CD4-positive, alpha-beta T cell treated with Interleukin-21 for 1 hour (primary cell): ENCODE measurements around the gene CISH.
A peak's percentile ranks its signal among the peaks of the same experiment; 100 is the strongest.

ENCODE experiments used
- DNase-seq: peaks from one replicate; pipeline ENCODE4 v3.0.0-alpha.2; 2020

Gene CISH

DNA sequence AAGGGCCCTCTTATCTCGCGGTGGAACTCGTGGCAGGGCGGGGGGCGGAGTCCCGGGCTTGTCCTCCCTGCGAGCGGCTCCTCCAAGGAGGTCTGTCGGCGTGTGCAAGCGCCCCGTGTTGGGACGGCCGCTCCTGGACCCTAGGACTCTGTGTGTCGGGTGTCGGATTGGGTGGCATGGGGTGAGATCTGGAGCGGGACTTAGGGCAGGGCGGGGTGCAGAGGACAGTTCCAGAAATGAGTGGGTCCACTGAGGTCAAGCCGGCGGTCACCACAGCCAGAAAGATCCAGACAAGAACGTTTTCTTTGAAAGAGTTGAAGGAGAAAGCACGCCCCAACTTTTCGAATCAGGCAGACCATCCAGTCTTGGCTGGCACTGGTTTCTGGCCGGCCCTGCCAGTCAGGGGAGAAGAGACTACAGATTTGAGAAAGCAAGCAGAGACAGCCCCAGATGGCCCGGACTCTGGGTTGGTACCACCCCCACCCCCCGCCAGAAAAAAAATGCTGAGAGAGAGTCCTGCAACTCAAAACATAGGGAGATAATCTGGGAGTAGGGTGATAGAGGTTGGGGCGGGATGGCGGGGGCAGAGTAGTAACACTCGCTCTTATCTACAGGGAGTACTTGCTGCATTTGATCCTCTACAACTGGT lies 784 bp upstream of the CISH start:
- DNase-seq = peak; percentile 38

DNA sequence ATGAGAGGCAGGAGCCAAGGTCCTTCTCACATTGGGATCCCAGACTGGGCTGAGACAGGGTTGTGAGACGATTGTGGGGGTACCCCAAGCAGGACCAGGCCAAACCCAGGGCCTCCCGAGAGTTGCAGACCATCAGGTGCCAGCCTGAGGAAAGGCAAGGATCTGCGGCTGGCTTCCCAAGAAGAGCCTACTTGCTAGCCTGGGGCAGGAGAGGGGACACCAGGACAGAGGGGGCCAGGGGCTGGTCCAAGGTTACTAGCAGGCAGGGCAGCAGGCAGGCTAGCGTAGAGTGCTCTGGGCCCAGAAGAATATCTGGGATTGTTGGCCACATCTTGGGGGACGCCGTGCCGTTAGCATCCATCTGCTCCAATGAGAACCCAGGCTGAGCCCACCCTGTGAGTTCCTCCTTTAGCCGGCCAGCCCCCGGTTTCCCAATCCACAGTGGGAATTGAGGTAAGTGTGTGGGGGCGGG lies 546 bp downstream of the CISH start:
- no peak for DNase-seq

GRCh38 chr3:50610181-50610971 lies 1.2 kb downstream of the CISH start:
- no peak for DNase-seq

DNA sequence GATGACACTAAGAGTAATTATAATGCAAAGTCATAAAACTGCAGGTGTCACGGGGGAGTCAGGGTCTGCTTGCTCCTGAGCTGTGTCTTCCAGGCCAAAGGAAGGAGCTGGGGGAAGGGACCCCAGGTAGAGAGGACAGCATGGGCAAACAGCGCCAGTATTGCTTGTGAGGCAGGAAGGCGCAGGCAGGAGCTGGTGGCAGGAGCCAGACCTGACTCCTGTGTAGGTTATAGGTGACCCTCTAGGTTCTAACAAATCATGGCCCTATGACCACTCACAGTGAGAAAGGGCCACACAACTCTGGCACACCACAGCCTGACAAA lies 1.9 kb downstream of the CISH start:
- DNase-seq = no peak

- no peak for DNase-seq
These were observed 2.4 kb downstream of the CISH start for GRCh38 chr3:50609071-50609762.

GRCh38 chr3:50608278-50608677 lies 3.3 kb downstream of the CISH start:
- no peak for DNase-seq

DNA sequence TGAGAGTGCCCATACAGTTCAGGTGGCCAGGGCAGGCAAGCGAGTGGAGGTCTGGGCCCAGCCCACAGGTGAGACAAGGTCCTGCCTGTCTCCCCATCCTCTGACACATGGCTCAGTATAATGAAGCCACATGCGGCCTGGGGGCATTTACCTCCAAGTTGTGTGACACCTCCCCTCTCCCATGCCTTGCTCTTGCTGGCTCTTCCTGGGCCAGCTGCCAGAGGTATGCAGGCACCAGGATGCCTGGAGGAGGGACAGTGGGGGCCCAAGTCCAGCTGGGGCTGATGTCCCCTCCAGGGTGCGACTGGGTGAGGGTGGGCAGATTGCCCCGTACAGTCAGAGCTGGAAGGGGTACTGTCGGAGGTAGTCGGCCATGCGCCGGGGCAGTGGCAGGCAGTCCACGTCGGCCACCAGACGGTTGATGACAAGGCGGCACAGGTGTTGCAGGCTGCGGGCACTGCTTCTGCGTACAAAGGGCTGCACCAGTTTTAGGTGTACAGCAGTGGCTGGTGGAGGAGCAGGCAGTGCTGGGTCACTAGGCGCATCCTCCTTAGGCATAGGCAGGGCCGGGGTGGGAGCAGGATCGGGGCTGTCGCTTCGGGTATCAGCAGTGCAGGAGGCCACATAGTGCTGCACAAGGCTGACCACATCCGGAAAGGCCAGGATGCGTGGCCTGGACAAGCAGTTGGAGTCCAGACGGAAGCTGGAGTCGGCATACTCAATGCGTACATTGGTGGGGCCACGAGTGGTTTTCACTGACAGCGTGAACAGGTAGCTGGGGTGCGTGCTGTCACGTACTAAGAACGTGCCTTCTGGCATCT lies 4.1 kb downstream of the CISH start:
- DNase-seq = no peak

- DNase-seq = peak; percentile 51
These were observed 5.0 kb downstream of the CISH start for GRCh38 chr3:50606596-50606995.

DNA sequence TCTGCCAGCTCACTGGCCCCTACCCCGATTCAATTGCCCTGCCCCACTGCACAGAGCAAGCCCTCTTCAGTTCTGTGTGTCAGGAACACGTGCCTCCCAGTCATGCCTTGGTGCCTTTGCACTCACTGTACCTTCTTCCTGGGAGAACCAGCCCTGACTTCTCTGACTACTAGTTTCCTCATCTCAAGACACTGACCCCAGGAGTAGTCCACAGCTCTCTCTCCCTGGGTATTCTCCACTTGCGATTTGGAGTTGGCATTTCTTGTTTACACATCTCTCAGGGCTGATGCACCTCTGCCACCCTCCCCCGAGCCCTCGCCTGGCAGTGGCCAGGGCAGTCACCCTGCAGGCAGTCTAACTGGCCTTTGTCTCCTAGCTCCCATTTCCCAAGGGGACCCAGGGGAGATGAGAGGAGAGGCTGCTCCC lies 5.7 kb downstream of the CISH start:
- no peak for DNase-seq

- no peak for DNase-seq
These were observed 6.7 kb downstream of the CISH start for GRCh38 chr3:50604628-50605588.

- no peak for DNase-seq
These were observed 7.4 kb downstream of the CISH start for GRCh38 chr3:50604110-50604621.

GRCh38 chr3:50603261-50604109 lies 8.1 kb downstream of the CISH start:
- DNase-seq = no peak

DNA sequence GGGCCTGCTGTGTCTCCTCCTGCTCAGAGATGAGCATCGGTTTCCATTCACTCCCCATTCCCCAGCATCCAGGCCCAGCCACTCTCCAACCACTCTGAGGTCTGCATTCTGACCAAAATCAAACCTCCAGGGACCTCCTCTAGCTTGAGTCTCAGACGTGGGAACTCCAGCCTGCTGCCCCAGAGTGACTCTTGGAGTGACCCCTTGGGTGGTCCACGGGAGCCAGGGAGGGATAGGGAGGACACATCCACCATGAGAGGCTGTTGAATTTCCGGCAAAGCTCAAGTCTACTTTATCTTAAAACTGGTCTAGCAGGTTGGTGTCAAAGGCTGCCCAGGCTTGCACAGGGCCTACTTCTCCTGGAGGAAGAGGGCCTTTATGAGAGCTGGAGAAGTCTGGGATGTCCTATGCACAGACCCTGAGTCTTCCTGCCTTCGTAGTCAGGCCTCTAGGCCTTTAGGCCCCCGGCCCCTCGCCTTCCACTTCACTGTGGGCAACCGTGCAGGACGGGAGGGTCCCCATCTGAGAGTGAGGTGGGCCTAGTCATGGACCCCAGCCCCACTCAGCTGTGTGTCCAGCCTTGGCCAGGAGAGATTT lies 8.9 kb downstream of the CISH start:
- no peak for DNase-seq

- DNase-seq = peak; percentile 78
These were observed 10.6 kb downstream of the CISH start for GRCh38 chr3:50600841-50601591.

DNA sequence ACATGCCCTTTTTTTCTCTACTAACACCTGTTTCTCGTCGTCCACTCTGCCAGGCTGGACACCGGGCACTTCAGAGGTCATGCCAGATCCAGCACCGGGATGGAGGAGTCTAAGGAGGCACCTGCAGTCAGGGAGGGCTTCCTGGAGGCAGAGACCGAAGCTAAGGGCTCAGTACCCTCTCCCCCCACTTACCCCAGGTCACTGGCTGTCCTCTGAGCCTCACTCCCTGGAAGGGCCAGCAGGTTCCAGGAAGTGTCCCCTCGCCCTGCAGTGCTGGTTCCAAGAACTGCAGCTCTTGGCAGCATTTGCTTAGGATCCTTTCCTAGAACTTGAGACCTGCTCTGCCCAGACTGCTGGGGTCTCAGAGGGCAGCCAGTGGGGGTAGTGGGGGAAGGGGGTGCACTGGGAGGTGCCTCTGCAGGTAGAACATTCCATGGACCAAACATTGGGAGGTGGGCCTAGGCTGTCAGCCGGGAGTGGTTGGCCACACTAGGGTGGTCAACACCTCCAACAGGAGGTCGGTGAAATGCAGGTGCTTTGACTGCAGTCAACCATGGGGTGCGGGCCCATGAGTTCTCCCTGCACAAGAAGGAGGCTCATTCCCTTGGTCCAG lies 11.3 kb downstream of the CISH start:
- DNase-seq = no peak

- no peak for DNase-seq
These were observed 11.9 kb downstream of the CISH start for GRCh38 chr3:50599716-50600118.

- no peak for DNase-seq
These were observed 12.4 kb downstream of the CISH start for GRCh38 chr3:50599115-50599715.

- no peak for DNase-seq
These were observed 17.3 kb downstream of the CISH start for GRCh38 chr3:50594253-50594785.
